Erythroblast (primary cell): ENCODE results near the gene SMIM31.

Experiments
- GATA1 ChIP-seq: IDR thresholded peaks from 2 replicates; pipeline ENCODE4 v1.6.1; 2011; ENCODE audit warnings: low read depth, mild to moderate bottlenecking, control low read depth, low read length, moderate library complexity
- POLR2A ChIP-seq: IDR thresholded peaks from 2 replicates; pipeline ENCODE4 v1.6.1; 2011; ENCODE audit warnings: mild to moderate bottlenecking, low read length

DNA sequence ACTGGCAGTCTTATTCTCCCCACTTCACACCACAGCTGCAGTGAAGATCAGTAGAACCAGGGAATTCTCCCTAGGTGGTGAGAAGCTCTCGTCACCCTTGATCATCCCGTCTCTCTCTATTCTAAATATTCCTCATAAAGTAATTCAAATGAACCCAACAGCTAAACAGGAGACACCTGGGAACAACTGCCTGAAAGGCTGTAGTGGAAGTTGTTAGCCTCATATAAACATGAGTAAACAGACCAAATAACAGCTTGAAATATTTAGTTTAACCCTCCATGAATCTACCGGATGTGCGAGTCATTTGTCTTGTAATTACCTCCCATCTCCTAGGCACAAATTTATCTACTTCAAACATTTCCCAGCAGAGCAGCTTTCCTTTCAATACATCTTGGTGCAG, 92.6 kb downstream of the SMIM31 start:
- no peak for TF ChIP-seq POLR2A
- TF ChIP-seq GATA1: no peak
